CD4-positive, CD25-positive, alpha-beta regulatory T cell (primary cell): Measurements from ENCODE around the gene SNED1. TPM values are rescaled to one million over a fixed set of nuclear protein-coding genes. Genes with fewer than 3 reads are reported as not detected.

Experiments used
- ATAC-seq, 2 donors: fragments of 150-1000 bp; cut with Tn5 transposase; one replicate each; pipeline ENCODE4 v1.10.0; 2021; ENCODE audit warnings: low read depth in 2 of 2, moderate number of reproducible peaks in 2 of 2, moderate library complexity in 1 of 2
- DNase-seq, 3 donors: peaks; one replicate each; pipeline versions ENCODE4 v3.0.0 to v3.0.0-alpha.2; 2012 to 2022; ENCODE audit warnings: mixed read lengths in 1 of 3
- H3K27ac ChIP-seq: one replicate; pipeline ENCODE4 v1.7.0; 2013; ENCODE audit warnings: mild to moderate bottlenecking, low read length; ENCODE audit not compliant: insufficient read depth, poor library complexity, severe bottlenecking
- H3K27me3 ChIP-seq: one replicate; pipeline ENCODE4 v1.7.0; 2013; ENCODE audit warnings: low read length; ENCODE audit not compliant: control insufficient read depth, insufficient read depth
- H3K36me3 ChIP-seq: one replicate; pipeline ENCODE4 v1.7.0; 2013; ENCODE audit warnings: mild to moderate bottlenecking, low read length, moderate library complexity; ENCODE audit not compliant: control insufficient read depth, insufficient read depth
- H3K4me1 ChIP-seq: 2 replicates; pipeline ENCODE4 v1.7.0; 2013; ENCODE audit warnings: mild to moderate bottlenecking, low read length; ENCODE audit not compliant: insufficient read depth, control insufficient read depth, poor library complexity, severe bottlenecking
- H3K4me3 ChIP-seq: one replicate; pipeline ENCODE4 v1.7.0; 2013; ENCODE audit warnings: low read depth, mild to moderate bottlenecking, low read length, moderate library complexity
- H3K9me3 ChIP-seq, 2 experiments: 1 replicate in 1 of 2; 2 replicates in 1 of 2; pipeline ENCODE4 v1.7.0; 2013; ENCODE audit warnings: low read length in 2 of 2, mild to moderate bottlenecking in 1 of 2, moderate library complexity in 1 of 2; ENCODE audit not compliant: control insufficient read depth in 2 of 2
- H3K27ac Mint-ChIP-seq, 3 donors: one replicate each; pipeline ENCODE4 v1.8.0; 2020 to 2022; ENCODE audit warnings: mild to moderate bottlenecking in 3 of 3, mixed read lengths in 3 of 3, moderate library complexity in 2 of 3
- H3K27me3 Mint-ChIP-seq: one replicate; pipeline ENCODE4 v1.8.0; 2022; ENCODE audit warnings: mild to moderate bottlenecking, mixed read lengths
- H3K36me3 Mint-ChIP-seq: one replicate; pipeline ENCODE4 v1.8.0; 2020; ENCODE audit warnings: mixed read lengths
- H3K4me1 Mint-ChIP-seq, 4 donors: one replicate each; pipeline ENCODE4 v1.8.0; 2020 to 2022; ENCODE audit warnings: mixed read lengths in 4 of 4, mild to moderate bottlenecking in 1 of 4
- H3K4me3 Mint-ChIP-seq, 4 donors: one replicate each; pipeline ENCODE4 v1.8.0; 2020 to 2022; ENCODE audit warnings: mild to moderate bottlenecking in 4 of 4, mixed read lengths in 4 of 4, moderate library complexity in 3 of 4
- H3K9me3 Mint-ChIP-seq, 7 donors: one replicate each; pipeline ENCODE4 v1.8.0; 2020 to 2022; ENCODE audit warnings: mixed read lengths in 7 of 7, mild to moderate bottlenecking in 3 of 7, moderate library complexity in 2 of 7
- polyA plus RNA-seq, 4 donors: library from polyadenylated mRNA; unstranded; fragments of 300-500 nt; fragmentation: Illumina TruSeq; gene quantifications; one replicate each; pipeline ENCODE4 v1.2.3, GENCODE V29; 2021
- total RNA-seq: library from RNA; stranded (reverse); gene quantifications from one replicate; pipeline ENCODE4 v1.2.3, GENCODE V29; 2022

SNED1 gene
- total and polyA plus RNA-seq, 5 donors from 2014 or later = 1.7 to 170 (median 2.5) TPM

DNA sequence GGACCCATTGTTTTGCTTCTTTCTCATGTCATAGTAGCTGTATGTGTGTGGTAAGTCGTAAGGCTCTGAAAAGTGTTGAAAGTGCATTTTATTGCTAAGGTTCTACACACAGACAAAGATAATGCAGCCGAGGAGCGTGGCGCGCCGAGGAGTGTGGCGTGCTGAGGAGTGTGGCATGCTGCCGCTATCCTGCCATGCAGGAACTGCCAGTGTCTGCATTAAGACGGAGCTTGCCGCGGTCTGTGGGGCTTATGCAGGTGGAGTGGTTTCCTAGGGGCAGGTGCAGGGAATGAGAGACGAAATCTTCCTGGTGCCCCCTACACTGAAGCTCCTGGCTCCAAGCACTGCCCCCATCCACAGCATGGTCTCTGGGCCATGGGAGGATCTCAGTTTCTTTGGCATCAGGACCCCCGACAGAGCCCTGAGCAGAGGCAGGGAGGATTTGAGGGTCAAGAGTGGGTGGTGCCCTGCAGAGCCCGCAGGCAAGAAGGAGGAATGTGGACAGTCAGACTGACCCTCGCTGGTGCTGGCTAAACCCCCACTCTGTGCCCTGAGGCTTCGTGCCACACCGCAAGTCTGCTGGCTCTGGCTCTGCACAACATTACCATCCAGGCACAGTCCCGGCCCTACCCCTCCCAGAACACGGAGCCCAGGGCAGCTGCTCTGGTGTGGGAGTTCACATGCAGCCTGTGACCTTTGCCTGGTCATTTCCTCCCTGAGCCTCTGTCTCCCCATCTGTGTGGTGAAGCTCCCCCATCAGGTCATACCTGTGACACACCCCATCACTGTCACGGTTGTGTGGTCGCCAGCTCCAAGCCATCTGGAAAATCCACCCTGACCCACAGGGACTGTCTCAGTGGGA lies 3.2 kb downstream of the SNED1 start:
- H3K4me1 ChIP-seq = peaks cover 6% of the 10 kb centered on the region
- H3K27me3 Mint-ChIP-seq = peaks cover 34% of the 10 kb centered on the region
- ATAC-seq (no peak), DNase-seq (no peak)
- H3K4me1 Mint-ChIP-seq = peaks cover 0 to 24% (median 9%) of the 10 kb centered on the region in 4 donors
- H3K36me3 ChIP-seq = no peaks in the 10 kb centered on the region
- H3K9me3 Mint-ChIP-seq = peaks cover 0 to 28% (median 10%) of the 10 kb centered on the region in 7 donors
- no peaks in the 10 kb centered on the region for H3K36me3 Mint-ChIP-seq
- H3K27me3 ChIP-seq = no peaks in the 10 kb centered on the region
- H3K4me3 Mint-ChIP-seq = peak overlapping the region; percentile 8 to 82 (median 39)
- peaks cover 18 to 22% of the 10 kb centered on the region in 2 experiments for H3K9me3 ChIP-seq
- no peak overlapping the region for H3K4me3 ChIP-seq
- H3K27ac ChIP-seq = no peak overlapping the region
- H3K27ac Mint-ChIP-seq = no peak overlapping the region

DNA sequence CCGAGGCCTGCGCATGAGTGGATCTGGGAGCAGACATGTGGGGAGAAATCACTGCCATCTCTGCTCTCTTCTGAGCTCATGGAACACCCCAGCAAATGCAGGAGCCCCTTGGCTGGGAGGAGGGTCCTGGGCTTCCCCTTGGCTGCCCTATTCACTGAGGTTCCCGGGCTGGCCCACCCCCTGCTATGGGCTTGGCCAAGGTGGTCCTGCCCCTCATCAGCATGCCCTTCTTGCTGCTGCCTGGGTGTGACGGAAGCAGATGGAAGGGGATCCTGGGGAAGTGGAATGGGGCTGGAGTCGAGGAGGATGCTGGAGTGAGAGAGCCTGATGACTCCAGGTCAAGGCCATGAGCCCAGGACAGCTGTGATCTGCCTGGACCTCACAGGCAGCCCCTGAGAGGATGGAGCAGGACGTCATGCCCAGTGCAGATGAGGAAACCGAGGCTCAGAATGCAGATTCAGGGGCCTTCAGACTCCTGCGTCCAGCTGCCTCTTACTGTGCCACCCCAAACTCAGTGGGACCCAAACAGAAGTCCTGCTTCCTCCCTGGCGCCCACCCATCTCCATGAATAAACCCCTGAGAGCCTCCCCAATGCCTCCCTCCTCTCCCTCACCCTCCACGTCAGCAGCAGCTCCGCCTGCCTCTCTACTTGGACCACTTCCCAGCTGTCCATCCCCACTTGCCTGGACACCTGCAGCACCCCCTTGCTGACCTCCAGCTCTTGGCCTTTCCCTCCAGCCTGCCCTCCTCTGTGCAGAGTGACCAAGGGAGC lies 4.0 kb downstream of the SNED1 start:
- Mint-ChIP-seq H3K9me3 (peaks cover 0 to 28% (median 10%) of the 10 kb centered on the region in 7 donors), H3K36me3 (no peaks in the 10 kb centered on the region), H3K27ac (no peak overlapping the region), H3K4me3 (peak overlapping the region in 1 of 4 donors; percentile 72), H3K27me3 (peaks cover 28% of the 10 kb centered on the region), H3K4me1 (peaks cover 0 to 17% (median 3%) of the 10 kb centered on the region in 4 donors)
- H3K27ac ChIP-seq = no peak overlapping the region
- no peaks in the 10 kb centered on the region for H3K36me3 ChIP-seq
- H3K4me3 ChIP-seq = no peak overlapping the region
- H3K4me1 ChIP-seq = peaks cover 3% of the 10 kb centered on the region
- ATAC-seq (no peak), DNase-seq (no peak)
- H3K9me3 ChIP-seq = peaks cover 18 to 22% of the 10 kb centered on the region in 2 experiments
- no peaks in the 10 kb centered on the region for H3K27me3 ChIP-seq

- Histone ChIP-seq H3K4me3 (no peak overlapping the region), H3K4me1 (no peaks in the 10 kb centered on the region), H3K36me3 (no peaks in the 10 kb centered on the region), H3K27me3 (no peaks in the 10 kb centered on the region), H3K9me3 (peaks cover 18 to 22% of the 10 kb centered on the region in 2 experiments), H3K27ac (no peak overlapping the region)
- DNase-seq (no peak), ATAC-seq (no peak)
- Mint-ChIP-seq H3K36me3 (no peaks in the 10 kb centered on the region), H3K4me1 (peaks cover 0 to 15% (median 1%) of the 10 kb centered on the region in 4 donors), H3K27me3 (peaks cover 29% of the 10 kb centered on the region), H3K9me3 (peaks cover 0 to 28% (median 10%) of the 10 kb centered on the region in 7 donors), H3K27ac (no peak overlapping the region), H3K4me3 (peak overlapping the region in 1 of 4 donors; percentile 72)
Measured at GRCh38 chr2:241003047-241003360, 4.6 kb downstream of the SNED1 start.

DNA sequence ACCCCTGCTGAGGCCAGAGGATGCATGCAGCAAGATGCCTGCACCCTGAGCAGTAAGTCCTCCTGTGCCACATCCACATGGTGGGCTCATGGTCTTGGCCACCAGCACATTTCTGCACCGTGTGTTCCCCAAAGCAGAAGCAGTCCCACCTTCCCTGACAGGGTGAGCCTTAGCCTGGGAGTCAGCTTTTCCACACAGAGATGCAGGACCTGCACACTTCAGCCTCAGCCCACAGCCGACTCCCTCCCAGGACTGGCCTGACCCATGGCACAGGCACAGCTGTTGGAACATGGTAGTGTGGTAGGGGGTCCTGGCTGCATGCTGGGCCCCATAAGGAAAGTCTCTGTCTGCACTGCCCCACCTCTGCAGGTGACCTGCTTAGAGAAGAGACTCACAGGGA lies 5.0 kb downstream of the SNED1 start:
- Mint-ChIP-seq H3K27me3 (peaks cover 30% of the 10 kb centered on the region), H3K9me3 (peaks cover 0 to 28% (median 10%) of the 10 kb centered on the region in 7 donors), H3K4me1 (peaks cover 0 to 15% (median 1%) of the 10 kb centered on the region in 4 donors), H3K4me3 (peak overlapping the region in 1 of 4 donors; percentile 72), H3K27ac (no peak overlapping the region), H3K36me3 (no peaks in the 10 kb centered on the region)
- DNase-seq (no peak), ATAC-seq (no peak)
- Histone ChIP-seq H3K27me3 (no peaks in the 10 kb centered on the region), H3K9me3 (peaks cover 18 to 22% of the 10 kb centered on the region in 2 experiments), H3K4me3 (no peak overlapping the region), H3K4me1 (no peaks in the 10 kb centered on the region), H3K36me3 (no peaks in the 10 kb centered on the region), H3K27ac (no peak overlapping the region)

GRCh38 chr2:241003830-241004564 lies 5.6 kb downstream of the SNED1 start:
- no peaks in the 10 kb centered on the region for H3K36me3 ChIP-seq
- H3K27ac ChIP-seq = no peak overlapping the region
- Mint-ChIP-seq H3K4me1 (peaks cover 0 to 20% (median 3%) of the 10 kb centered on the region in 4 donors), H3K27me3 (peaks cover 34% of the 10 kb centered on the region), H3K27ac (no peak overlapping the region), H3K36me3 (no peaks in the 10 kb centered on the region), H3K4me3 (peak overlapping the region in 2 of 4 donors; percentile 23 to 40), H3K9me3 (peaks cover 0 to 28% (median 10%) of the 10 kb centered on the region in 7 donors)
- H3K9me3 ChIP-seq = peaks cover 18 to 22% of the 10 kb centered on the region in 2 experiments
- H3K4me3 ChIP-seq = no peak overlapping the region
- H3K4me1 ChIP-seq = peaks cover 4% of the 10 kb centered on the region
- ATAC-seq = no peak
- no peaks in the 10 kb centered on the region for H3K27me3 ChIP-seq
- DNase-seq = no peak

- Mint-ChIP-seq H3K36me3 (no peaks in the 10 kb centered on the region), H3K4me1 (peaks cover 0 to 22% (median 4%) of the 10 kb centered on the region in 4 donors), H3K9me3 (peaks cover 0 to 28% (median 10%) of the 10 kb centered on the region in 7 donors), H3K27me3 (peaks cover 28% of the 10 kb centered on the region), H3K27ac (no peak overlapping the region), H3K4me3 (no peak overlapping the region)
- Histone ChIP-seq H3K36me3 (no peaks in the 10 kb centered on the region), H3K27me3 (no peaks in the 10 kb centered on the region), H3K9me3 (peaks cover 18 to 22% of the 10 kb centered on the region in 2 experiments), H3K27ac (no peak overlapping the region), H3K4me1 (peaks cover 20% of the 10 kb centered on the region), H3K4me3 (no peak overlapping the region)
- no peak for DNase-seq
- no peak for ATAC-seq
Measured at GRCh38 chr2:241005569-241005968, 7.2 kb downstream of the SNED1 start.

DNA sequence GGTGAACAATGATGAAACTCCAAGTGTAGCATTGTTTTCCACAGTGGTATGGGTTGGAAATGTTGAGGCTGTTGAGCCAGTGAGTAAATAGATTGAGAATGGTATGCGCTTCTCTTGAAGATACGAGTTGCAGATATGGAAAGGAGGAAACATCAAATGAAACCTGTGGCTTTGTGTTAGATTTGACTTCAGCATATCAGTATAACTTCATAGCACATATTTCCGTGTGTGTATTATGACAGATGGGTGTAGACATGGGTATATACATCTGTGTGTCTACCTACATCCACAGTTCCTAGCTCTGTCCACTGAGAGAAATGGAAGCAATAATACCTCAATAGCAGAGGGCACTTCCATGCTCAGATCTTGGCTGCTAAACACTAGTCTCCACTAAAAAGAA lies 8.0 kb downstream of the SNED1 start:
- Mint-ChIP-seq H3K4me1 (peaks cover 0 to 20% (median 4%) of the 10 kb centered on the region in 4 donors), H3K4me3 (peak overlapping the region in 1 of 4 donors; percentile 10), H3K9me3 (peaks cover 0 to 28% (median 10%) of the 10 kb centered on the region in 7 donors), H3K36me3 (no peaks in the 10 kb centered on the region), H3K27ac (no peak overlapping the region), H3K27me3 (peaks cover 28% of the 10 kb centered on the region)
- no peak for ATAC-seq
- H3K27me3 ChIP-seq = no peaks in the 10 kb centered on the region
- peaks cover 18 to 22% of the 10 kb centered on the region in 2 experiments for H3K9me3 ChIP-seq
- DNase-seq = no peak
- H3K27ac ChIP-seq = no peak overlapping the region
- H3K4me1 ChIP-seq = peaks cover 21% of the 10 kb centered on the region
- H3K4me3 ChIP-seq = no peak overlapping the region
- no peaks in the 10 kb centered on the region for H3K36me3 ChIP-seq
